Cerebellar nuclear complex (tissue), 1 donor: ENCODE data around the gene AUTS2.

Source experiments
- DNase-seq, 2 experiments: peaks; one replicate each; lab custom pipeline; 2025; lab: John Stamatoyannopoulos, UW

The AUTS2 gene

GRCh38 chr7:70597066-70597465 is 998.8 kb downstream of the AUTS2 start:
- no peak for DNase-seq

- no peak for DNase-seq
These were observed 1000.7 kb downstream of the AUTS2 start for GRCh38 chr7:70598976-70599375.

GRCh38 chr7:70599446-70600190 is 1001.3 kb downstream of the AUTS2 start:
- DNase-seq: no peak

GRCh38 chr7:70600993-70601392 is 1002.7 kb downstream of the AUTS2 start:
- no peak for DNase-seq

GRCh38 chr7:70602117-70602516 is 1003.8 kb downstream of the AUTS2 start:
- DNase-seq: no peak

GRCh38 chr7:70607281-70607680 is 1009.0 kb downstream of the AUTS2 start:
- DNase-seq: no peak

- DNase-seq: no peak
These were observed 1009.5 kb downstream of the AUTS2 start for GRCh38 chr7:70607759-70608158.

GRCh38 chr7:70608229-70608628 is 1010.0 kb downstream of the AUTS2 start:
- DNase-seq: no peak

GRCh38 chr7:70612811-70613210 is 1014.5 kb downstream of the AUTS2 start:
- DNase-seq: no peak

GRCh38 chr7:70614237-70615045 is 1016.2 kb downstream of the AUTS2 start:
- peak in 1 of 2 experiments; percentile 32 for DNase-seq

GRCh38 chr7:70615066-70615606 is 1016.9 kb downstream of the AUTS2 start:
- DNase-seq: no peak

GRCh38 chr7:70616211-70616610 is 1017.9 kb downstream of the AUTS2 start:
- DNase-seq: no peak

GRCh38 chr7:70616821-70617220 is 1018.5 kb downstream of the AUTS2 start:
- DNase-seq: no peak

- DNase-seq: no peak
These were observed 1019.8 kb downstream of the AUTS2 start for GRCh38 chr7:70618020-70618551.

- no peak for DNase-seq
These were observed 1020.9 kb downstream of the AUTS2 start for GRCh38 chr7:70619130-70619529.

GRCh38 chr7:70619659-70620058 is 1021.4 kb downstream of the AUTS2 start:
- DNase-seq: no peak

- no peak for DNase-seq
These were observed 1022.2 kb downstream of the AUTS2 start for GRCh38 chr7:70620333-70621055.

GRCh38 chr7:70621954-70622600 is 1023.8 kb downstream of the AUTS2 start:
- DNase-seq: no peak

- DNase-seq: no peak
These were observed 1024.7 kb downstream of the AUTS2 start for GRCh38 chr7:70622936-70623335.

- DNase-seq: no peak
These were observed 1026.3 kb downstream of the AUTS2 start for GRCh38 chr7:70624500-70625103.

- DNase-seq: no peak
These were observed 1029.2 kb downstream of the AUTS2 start for GRCh38 chr7:70627461-70627860.
